Kidney epithelial cell (primary cell): ENCODE measurements around the gene GPR160. TPM values are rescaled to one million over a fixed set of nuclear protein-coding genes. Genes with fewer than 3 reads are reported as not detected.

Experiments used
- DNase-seq: peaks from one replicate; pipeline ENCODE4 v3.0.0-alpha.2; 2010; ENCODE audit warnings: low read depth
- H3K27me3 ChIP-seq: 2 replicates; pipeline ENCODE4 v1.6.0; 2011; ENCODE audit warnings: low read length; ENCODE audit not compliant: control insufficient read depth, insufficient read depth
- H3K36me3 ChIP-seq: 2 replicates; pipeline ENCODE4 v1.5.1; 2011; ENCODE audit warnings: low read length; ENCODE audit not compliant: control insufficient read depth, insufficient read depth
- H3K4me3 ChIP-seq: 2 replicates; pipeline ENCODE4 v1.5.1; 2011; ENCODE audit warnings: low read depth, mild to moderate bottlenecking, control low read depth, low read length
- CTCF ChIP-seq: IDR thresholded peaks from 2 replicates; pipeline ENCODE4 v1.5.1; 2011; ENCODE audit warnings: mild to moderate bottlenecking, moderate library complexity, low read length, control low read depth, inconsistent platforms; ENCODE audit not compliant: insufficient read depth, poor library complexity, severe bottlenecking
- total RNA-seq: library from RNA; depleted of rRNA; stranded (reverse); fragments of >200 nt; gene quantifications from 2 replicates; pipeline ENCODE4 v1.2.3, GENCODE V29; 2015

Gene GPR160
- total RNA-seq, 1 donor from 2014 or later, result 14.2 TPM

GRCh38 chr3:170047133-170047404, 9.3 kb downstream of the GPR160 start:
- Histone ChIP-seq H3K4me3 (no peak overlapping the region), H3K36me3 (no peaks in the 10 kb centered on the region), H3K27me3 (no peaks in the 10 kb centered on the region)
- TF ChIP-seq CTCF, result no peak
- DNase-seq, result no peak

- TF ChIP-seq CTCF, result no peak
- no peaks in the 10 kb centered on the region for H3K27me3 ChIP-seq
- DNase-seq, result peak; percentile 65
- H3K36me3 ChIP-seq, result no peaks in the 10 kb centered on the region
- no peak overlapping the region for H3K4me3 ChIP-seq
Observed at GRCh38 chr3:170049146-170050000, 11.6 kb downstream of the GPR160 start.

- Histone ChIP-seq H3K4me3 (no peak overlapping the region), H3K36me3 (no peaks in the 10 kb centered on the region), H3K27me3 (no peaks in the 10 kb centered on the region)
- DNase-seq, result no peak
- TF ChIP-seq CTCF, result no peak
Observed at GRCh38 chr3:170050753-170051152, 13.0 kb downstream of the GPR160 start.

GRCh38 chr3:170052398-170052797, 14.6 kb downstream of the GPR160 start:
- Histone ChIP-seq H3K4me3 (no peak overlapping the region), H3K27me3 (no peaks in the 10 kb centered on the region), H3K36me3 (no peaks in the 10 kb centered on the region)
- DNase-seq, result no peak
- no peak for TF ChIP-seq CTCF

- Histone ChIP-seq H3K36me3 (no peaks in the 10 kb centered on the region), H3K4me3 (no peak overlapping the region), H3K27me3 (no peaks in the 10 kb centered on the region)
- peak; percentile 44 for TF ChIP-seq CTCF
- no peak for DNase-seq
Observed at GRCh38 chr3:170054204-170054603, 16.4 kb downstream of the GPR160 start.

GRCh38 chr3:170055209-170055608, 17.4 kb downstream of the GPR160 start:
- DNase-seq, result peak; percentile 88
- Histone ChIP-seq H3K4me3 (no peak overlapping the region), H3K27me3 (no peaks in the 10 kb centered on the region), H3K36me3 (no peaks in the 10 kb centered on the region)
- TF ChIP-seq CTCF, result no peak
